Measurements from ENCODE around the gene ARL2BP. TPM values are rescaled to one million over a fixed set of nuclear protein-coding genes. Genes with fewer than 3 reads are reported as not detected.
A peak's percentile ranks its signal among the peaks of the same experiment; 100 is the strongest.

The ARL2BP gene
- total RNA-seq, 1 donor from 2014 or later: 60.0 TPM

- intact Hi-C loops (cut with DNase I): no loop called here
- peak overlapping the region; percentile 84 for H3K27ac ChIP-seq
Observed at GRCh38 chr16:57282510-57283213, 37.6 kb downstream of the ARL2BP start.

GRCh38 chr16:57283214-57283958 lies 38.3 kb downstream of the ARL2BP start:
- Histone ChIP-seq H3K36me3 (no peaks in the 10 kb centered on the region), H3K9me3 (no peaks in the 10 kb centered on the region), H3K27ac (peak overlapping the region; percentile 84), H3K4me3 (peak overlapping the region; percentile 70), H3K4me1 (peaks cover 7% of the 10 kb centered on the region), H3K27me3 (peaks cover 21% of the 10 kb centered on the region)
- DNase-seq: peak; percentile 75
- peak; percentile 68 for ATAC-seq
- no peak for TF ChIP-seq CTCF (IDR thresholded peaks at IDR 0.05)
- intact Hi-C loops (cut with DNase I): no loop called here

More at GRCh38 chr16:57282510-57283213, 37.6 kb downstream of the ARL2BP start:
- Histone ChIP-seq H3K4me3 (peak overlapping the region; percentile 70), H3K4me1 (peaks cover 12% of the 10 kb centered on the region), H3K27me3 (peaks cover 21% of the 10 kb centered on the region), H3K36me3 (no peaks in the 10 kb centered on the region), H3K9me3 (no peaks in the 10 kb centered on the region)
- ATAC-seq: peak; percentile 29
- TF ChIP-seq CTCF (IDR thresholded peaks at IDR 0.05): no peak
- no peak for DNase-seq

GRCh38 chr16:57283959-57284208 lies 38.8 kb downstream of the ARL2BP start:
- H3K27me3 ChIP-seq: peaks cover 21% of the 10 kb centered on the region
- ATAC-seq (no peak), DNase-seq (no peak)
- TF ChIP-seq CTCF (IDR thresholded peaks at IDR 0.05): no peak
- no peaks in the 10 kb centered on the region for H3K9me3 ChIP-seq
- peaks cover 5% of the 10 kb centered on the region for H3K4me1 ChIP-seq
- H3K4me3 ChIP-seq: peak overlapping the region; percentile 70
- intact Hi-C loops (cut with DNase I): no loop called here
- H3K36me3 ChIP-seq: no peaks in the 10 kb centered on the region
- H3K27ac ChIP-seq: peak overlapping the region; percentile 84

- DNase-seq (peak; percentile 85), ATAC-seq (peak; percentile 91)
- no peaks in the 10 kb centered on the region for H3K9me3 ChIP-seq
- TF ChIP-seq CTCF (IDR thresholded peaks at IDR 0.05): no peak
- H3K27ac ChIP-seq: peak within 1 kb of the TSS; percentile 84
- intact Hi-C loops (cut with DNase I): no loop called here
- H3K36me3 ChIP-seq: no peaks in the 10 kb centered on the region
- H3K4me1 ChIP-seq: peaks cover 4% of the 10 kb centered on the region
- peak within 1 kb of the TSS; percentile 70 for H3K4me3 ChIP-seq
- peaks cover 21% of the 10 kb centered on the region for H3K27me3 ChIP-seq
Observed at GRCh38 chr16:57284209-57284951, 39.3 kb downstream of the ARL2BP start, which contains the start of gene PLLP. PLLP (minus strand) TSS chr16:57284672; CDS start chr16:57284540, 132 bp downstream.

GRCh38 chr16:57284952-57285363 lies 39.9 kb downstream of the ARL2BP start:
- Histone ChIP-seq H3K4me3 (peak overlapping the region; percentile 70), H3K27me3 (peaks cover 21% of the 10 kb centered on the region), H3K27ac (peak overlapping the region; percentile 84), H3K4me1 (no peaks in the 10 kb centered on the region), H3K36me3 (no peaks in the 10 kb centered on the region), H3K9me3 (no peaks in the 10 kb centered on the region)
- intact Hi-C loops (cut with DNase I): no loop called here
- no peak for DNase-seq
- TF ChIP-seq CTCF (IDR thresholded peaks at IDR 0.05): no peak
- no peak for ATAC-seq

Data from upper lobe of right lung (tissue), 1 donor.